Mucosa of descending colon (tissue), 3 donors: Measurements from ENCODE around the gene CRYM. TPM values are rescaled to one million over a fixed set of nuclear protein-coding genes. Genes with fewer than 3 reads are reported as not detected.
"Not testable (repeated sequence)": the region's sequence is repeated elsewhere in the genome, so short reads cannot be mapped to it uniquely, and the experiment has no call there.

Source experiments
- ATAC-seq: fragments of 200-7000 bp; cut with Tn5 transposase; one replicate; pipeline ENCODE4 v1.9.1; 2020; ENCODE audit warnings: mild to moderate bottlenecking, moderate library complexity
- DNase-seq, 3 donors: peaks; one replicate each; pipeline ENCODE4 v3.0.0-alpha.2; 2020
- H3K36me3 ChIP-seq: fragments of 200-600 bp; one replicate; pipeline ENCODE4 v1.8.0; 2021; ENCODE audit warnings: low read depth, mild to moderate bottlenecking
- H3K4me1 ChIP-seq: fragments of 200-600 bp; one replicate; pipeline ENCODE4 v1.8.0; 2021; ENCODE audit warnings: low read depth, mild to moderate bottlenecking
- H3K4me3 ChIP-seq: fragments of 200-600 bp; one replicate; pipeline ENCODE4 v1.8.0; 2021; ENCODE audit warnings: mild to moderate bottlenecking
- H3K9me3 ChIP-seq: fragments of 200-600 bp; one replicate; pipeline ENCODE4 v1.8.0; 2021; ENCODE audit warnings: mild to moderate bottlenecking
- intact Hi-C, 2 donors: fragments of 100-400 bp; cut with DNase I in 1 of 2; cut with micrococcal nuclease in 1 of 2; formaldehyde crosslinking; loops; one replicate each; pipeline versions ENCODE4 v1.11.0 to v1.11.1; 2022; cut with DNase I, micrococcal nuclease
- total RNA-seq, 3 donors: library from RNA; stranded (reverse); fragmentation: NEBNext Ultra II Directional in 2 of 3; extraction: Animal tissue kit (Norgen Biotek cat#: 25700) in 2 of 3; gene quantifications; one replicate each; pipeline versions ENCODE4 v1.2.1 to v1.2.4, GENCODE V29; 2021 to 2023
- TF ChIP-seq, protein P1 (sequence below): fragments of 200-600 bp; IDR thresholded peaks from one replicate; pipeline ENCODE4 v1.8.0; 2022; ENCODE audit warnings: antibody characterized with exemption, mild to moderate bottlenecking
- donor health status: DM: no; HTN: no; CAD: no; lungs with moderate emphysema.
- donor health status: DM: no; HTN: no; CAD: no.
- donor health status: DM: no; HTN: yes; CAD: no.

Gene CRYM
- total RNA-seq, 3 donors from 2014 or later: 5.6 to 14.1 (median 9.5) TPM

- TF ChIP-seq, protein P1, sequence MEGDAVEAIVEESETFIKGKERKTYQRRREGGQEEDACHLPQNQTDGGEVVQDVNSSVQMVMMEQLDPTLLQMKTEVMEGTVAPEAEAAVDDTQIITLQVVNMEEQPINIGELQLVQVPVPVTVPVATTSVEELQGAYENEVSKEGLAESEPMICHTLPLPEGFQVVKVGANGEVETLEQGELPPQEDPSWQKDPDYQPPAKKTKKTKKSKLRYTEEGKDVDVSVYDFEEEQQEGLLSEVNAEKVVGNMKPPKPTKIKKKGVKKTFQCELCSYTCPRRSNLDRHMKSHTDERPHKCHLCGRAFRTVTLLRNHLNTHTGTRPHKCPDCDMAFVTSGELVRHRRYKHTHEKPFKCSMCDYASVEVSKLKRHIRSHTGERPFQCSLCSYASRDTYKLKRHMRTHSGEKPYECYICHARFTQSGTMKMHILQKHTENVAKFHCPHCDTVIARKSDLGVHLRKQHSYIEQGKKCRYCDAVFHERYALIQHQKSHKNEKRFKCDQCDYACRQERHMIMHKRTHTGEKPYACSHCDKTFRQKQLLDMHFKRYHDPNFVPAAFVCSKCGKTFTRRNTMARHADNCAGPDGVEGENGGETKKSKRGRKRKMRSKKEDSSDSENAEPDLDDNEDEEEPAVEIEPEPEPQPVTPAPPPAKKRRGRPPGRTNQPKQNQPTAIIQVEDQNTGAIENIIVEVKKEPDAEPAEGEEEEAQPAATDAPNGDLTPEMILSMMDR: no peak
- Histone ChIP-seq H3K4me1 (peaks cover 3% of the 10 kb centered on the region), H3K9me3 (no peaks in the 10 kb centered on the region), H3K4me3 (peak overlapping the region; percentile 20), H3K36me3 (peaks cover 4% of the 10 kb centered on the region)
- ATAC-seq: peak; percentile 88
- intact Hi-C loops: loop anchor here in 1 of 2 donors (10.0 kb wide), 1 partner anchor 147 kb away; the partner anchor contains the start of genes DNAH3 and LDAF1
- DNase-seq: peak; percentile 91 to 93 (median 92)
Observed at GRCh38 chr16:21301168-21301894, 23.2 kb upstream of the CRYM start.

DNA sequence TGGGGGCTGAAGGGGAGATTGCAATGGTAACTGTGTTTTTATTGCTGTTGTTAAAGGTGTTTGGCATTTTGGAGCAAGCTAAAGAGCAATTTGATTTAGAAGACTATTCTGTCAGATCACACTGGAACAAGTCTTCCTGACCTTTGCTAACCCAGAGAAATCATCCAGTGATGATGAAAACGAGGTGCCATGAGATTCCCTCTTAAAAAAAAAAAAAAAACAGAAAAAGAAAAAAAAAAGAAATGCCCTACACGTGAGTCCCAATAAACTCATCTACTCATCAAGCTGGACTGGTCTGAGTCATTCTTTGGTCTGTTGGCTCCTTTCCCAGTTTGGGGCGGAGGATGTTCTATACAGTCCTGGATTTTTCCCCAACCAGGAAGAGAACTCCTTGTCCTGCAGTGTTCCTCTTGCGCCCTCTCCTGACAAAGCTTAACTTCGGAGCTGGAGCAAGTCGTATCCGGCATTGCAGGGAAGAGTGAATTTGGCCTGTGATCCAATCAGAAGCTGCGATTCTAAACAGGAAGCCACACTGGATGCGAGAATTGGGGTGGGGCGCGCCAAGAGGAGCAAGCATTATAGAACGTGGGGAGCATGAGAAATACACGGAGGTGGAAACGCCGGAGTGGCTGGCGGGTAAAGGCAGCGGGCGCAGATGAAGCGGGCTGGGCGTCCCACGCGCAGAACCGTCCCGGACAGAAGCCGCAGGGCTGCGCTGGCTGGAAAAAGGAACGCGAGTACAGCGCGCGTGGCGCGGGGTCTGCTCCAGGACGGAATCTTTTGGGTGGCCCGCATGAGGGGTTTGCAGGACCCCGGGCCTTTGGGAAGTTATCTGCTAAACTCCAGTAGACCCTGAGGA is 22.4 kb upstream of the CRYM start:
- peak; percentile 89 to 100 (median 89) for DNase-seq
- peak; percentile 87 for ATAC-seq
- Histone ChIP-seq H3K4me3 (peak overlapping the region; percentile 20), H3K36me3 (peaks cover 4% of the 10 kb centered on the region), H3K4me1 (peaks cover 3% of the 10 kb centered on the region), H3K9me3 (no peaks in the 10 kb centered on the region)
- TF ChIP-seq, protein P1: peak; percentile 59
- intact Hi-C loops: loop anchor here in 1 of 2 donors (10.0 kb wide), 1 partner anchor 146 kb away; the partner anchor contains the start of genes DNAH3 and LDAF1

GRCh38 chr16:21289789-21290188 is 11.7 kb upstream of the CRYM start:
- H3K36me3 ChIP-seq, intact Hi-C loops, H3K9me3 ChIP-seq, H3K4me1 ChIP-seq, H3K4me3 ChIP-seq, ATAC-seq, DNase-seq: not testable (repeated sequence)

GRCh38 chr16:21285314-21285713 is 7.2 kb upstream of the CRYM start:
- TF ChIP-seq, protein P1: no peak
- intact Hi-C loops: no loop called here

DNA sequence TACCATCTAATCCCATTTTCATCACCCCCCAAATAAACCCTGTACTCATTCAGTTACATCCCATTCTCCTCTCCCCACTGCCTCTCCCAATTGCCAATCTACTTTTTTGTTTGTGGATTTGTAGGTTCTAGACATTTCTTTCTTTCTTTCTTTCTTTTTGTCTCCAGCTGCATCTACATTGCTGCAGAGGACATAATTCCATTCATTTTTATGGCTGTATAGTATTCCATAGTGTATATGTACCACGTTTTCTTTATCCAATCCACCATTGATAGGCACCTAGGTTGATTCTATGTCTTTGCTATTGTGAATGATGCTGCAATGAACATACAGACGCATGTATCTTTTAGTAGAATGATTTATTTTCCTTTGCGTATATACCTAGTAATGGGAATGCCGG is 6.3 kb upstream of the CRYM start:
- intact Hi-C loops: no loop called here
- DNase-seq: no peak
- no peak for ATAC-seq
- TF ChIP-seq, protein P1: no peak
- H3K9me3 ChIP-seq: peaks cover 2% of the 10 kb centered on the region
- H3K36me3 ChIP-seq: no peaks in the 10 kb centered on the region
- no peak overlapping the region for H3K4me3 ChIP-seq
- no peaks in the 10 kb centered on the region for H3K4me1 ChIP-seq

More at GRCh38 chr16:21285314-21285713, 7.2 kb upstream of the CRYM start:
- Histone ChIP-seq H3K4me1 (no peaks in the 10 kb centered on the region), H3K9me3 (peaks cover 5% of the 10 kb centered on the region), H3K4me3 (no peak overlapping the region), H3K36me3 (no peaks in the 10 kb centered on the region)
- ATAC-seq (no peak), DNase-seq (no peak)
